Diencephalon (tissue), 1 donor: ENCODE data around the gene OTUB1. TPM values are rescaled to one million over a fixed set of nuclear protein-coding genes. Genes with fewer than 3 reads are reported as not detected.

Source experiments
- small RNA-seq: library from RNA; depleted of rRNA; stranded (forward); fragments of <200 nt; gene quantifications from one replicate; pipeline ENCODE3, GENCODE V24; 2014
- total RNA-seq: library from RNA; depleted of rRNA; stranded (reverse); fragments of >200 nt; gene quantifications from one replicate; pipeline ENCODE4 v1.2.3, GENCODE V29; 2014

OTUB1 gene
- 43.8 TPM for total RNA-seq

GRCh38 chr11:63986156-63986931 is at the start of gene OTUB1:
TSS of gene OTUB1 (plus strand) at chr11:63986438. CDS start at chr11:63986457, 19 bp downstream.

GRCh38 chr11:63938479-63939396 is 47.5 kb upstream of the OTUB1 start, which contains the start of gene NAA40:
TSS of gene NAA40 (plus strand) at chr11:63939002. CDS start at chr11:63939097, 95 bp downstream.

GRCh38 chr11:63974259-63975143 is 11.7 kb upstream of the OTUB1 start, which contains the start of gene COX8A:
TSS of gene COX8A (plus strand) at chr11:63974620. CDS start at chr11:63974681, 61 bp downstream.

GRCh38 chr11:64035576-64035975 is 49.3 kb downstream of the OTUB1 start, which contains the start of gene FLRT1:
TSS of gene FLRT1 (plus strand) at chr11:64035931. CDS start at chr11:64116268, 80,337 bp downstream.

Small RNAs within 50 kb of the gene (small RNA-seq; reads per million reads assigned to genes)
- not detected for gene RNU6-45P

Other genes with a start within 250 kb of the OTUB1 start
- gene ZFTA, start 217.7 kb upstream of the OTUB1 start, total RNA-seq: 32.1 TPM
- gene SPINDOC, start 173.0 kb upstream of the OTUB1 start, total RNA-seq: 12.7 TPM
- 18.2 TPM for gene MARK2, start 147.3 kb upstream of the OTUB1 start, total RNA-seq
- 12.0 TPM for gene RCOR2, start 69.3 kb upstream of the OTUB1 start, total RNA-seq
- gene NAA40, start 47.4 kb upstream of the OTUB1 start, total RNA-seq: 19.8 TPM
- 296 TPM for gene COX8A, start 11.8 kb upstream of the OTUB1 start, total RNA-seq
- 12.0 TPM for gene FLRT1, start 49.5 kb downstream of the OTUB1 start, total RNA-seq
- gene MACROD1, start 179.7 kb downstream of the OTUB1 start, total RNA-seq: 8.8 TPM
- 97.6 TPM for gene STIP1, start 199.7 kb downstream of the OTUB1 start, total RNA-seq
- 2.3 TPM for gene FERMT3, start 220.3 kb downstream of the OTUB1 start, total RNA-seq
- 14.1 TPM for gene TRPT1, start 239.7 kb downstream of the OTUB1 start, total RNA-seq
- 14.5 TPM for gene NUDT22, start 239.8 kb downstream of the OTUB1 start, total RNA-seq
- gene DNAJC4, start 244.1 kb downstream of the OTUB1 start, total RNA-seq: 19.4 TPM
- 50.7 TPM for gene VEGFB, start 248.1 kb downstream of the OTUB1 start, total RNA-seq